HG03025 (cell line): ENCODE measurements around the gene NOL11.
"Not testable (repeated sequence)": the region's sequence is repeated elsewhere in the genome, so short reads cannot be mapped to it uniquely, and the experiment has no call there.

ENCODE experiments used
- ATAC-seq: cut with Tn5 transposase; IDR thresholded peaks from one replicate; pipeline ENCODE4 v1.9.1; 2021; ENCODE audit warnings: mild to moderate bottlenecking, moderate library complexity; ENCODE audit not compliant: unreplicated experiment, low FRiP score

Gene NOL11

DNA sequence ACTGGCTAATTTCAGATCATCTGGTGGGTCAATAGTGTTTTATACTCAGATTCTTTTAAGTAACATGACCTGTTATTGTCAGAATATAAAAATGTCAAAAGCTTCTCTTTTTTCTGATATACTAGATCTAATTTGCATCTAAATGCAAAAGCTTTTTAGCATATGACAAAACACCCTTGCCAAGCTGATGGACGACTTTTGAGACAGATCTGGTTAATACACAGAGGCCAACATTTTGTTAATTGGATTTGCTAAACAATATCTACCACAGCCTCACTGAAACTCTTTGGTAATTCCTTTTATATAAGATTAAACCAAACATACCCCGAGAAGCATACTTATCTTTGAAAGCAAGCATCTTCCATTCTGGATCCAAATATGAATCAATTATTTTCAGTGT is 10.3 kb upstream of the NOL11 start:
- no peak for ATAC-seq

DNA sequence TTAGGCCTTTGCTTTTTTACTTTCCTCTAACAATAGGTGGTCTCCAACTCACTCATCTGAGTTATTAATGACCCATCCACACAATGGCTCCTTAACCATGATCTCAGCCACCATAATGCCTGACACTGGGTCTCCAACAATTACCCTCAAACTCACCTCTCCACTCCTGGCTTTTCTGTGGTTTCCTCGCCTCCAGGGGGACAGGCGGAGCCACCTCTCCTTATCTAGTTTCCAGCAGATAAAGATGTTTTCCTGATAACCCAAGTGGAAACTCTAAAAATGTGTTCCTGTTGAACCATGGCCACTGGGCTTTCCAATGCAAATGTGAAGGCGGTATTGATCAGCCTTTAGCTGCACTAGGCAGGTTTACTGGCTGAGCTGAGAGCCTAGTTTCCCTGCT is 9.4 kb upstream of the NOL11 start:
- no peak for ATAC-seq

DNA sequence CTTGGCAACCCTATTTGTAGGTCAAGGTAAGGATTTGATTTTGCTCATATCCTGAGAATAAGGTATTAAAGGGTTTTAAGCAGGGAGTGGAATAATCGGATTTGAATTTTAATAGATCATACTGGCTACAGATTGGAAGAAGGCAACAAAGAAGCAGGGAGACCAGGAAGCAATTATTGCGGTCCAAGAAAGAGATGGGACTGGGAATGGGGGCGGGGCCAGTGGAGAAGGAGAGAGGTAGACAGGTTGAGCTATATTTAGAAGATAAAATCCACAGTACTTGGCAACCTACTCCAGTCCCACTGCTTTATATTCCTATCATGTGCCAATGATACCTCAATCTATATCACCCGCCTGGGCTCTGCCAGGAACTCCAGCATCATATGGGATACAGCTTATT is 5.8 kb upstream of the NOL11 start:
- ATAC-seq, result no peak

DNA sequence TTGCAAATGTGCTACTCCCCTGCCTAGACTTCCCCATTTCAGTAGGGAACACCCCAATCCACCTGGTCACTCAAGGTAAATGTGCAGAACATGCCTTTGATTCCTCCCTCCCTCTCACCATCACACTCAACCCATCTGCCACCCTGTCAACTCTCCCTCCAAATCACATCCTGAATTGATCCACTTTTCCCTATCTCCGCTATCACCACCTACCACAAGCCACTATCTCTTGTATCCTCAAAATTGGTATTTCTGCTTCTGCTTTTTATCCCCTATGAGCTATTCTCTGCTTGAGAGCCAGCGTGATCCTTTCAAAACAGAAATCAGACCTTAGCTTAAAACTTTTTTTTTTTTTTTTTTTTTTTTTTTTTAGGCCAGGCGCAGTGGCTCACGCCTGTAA is 5.4 kb upstream of the NOL11 start:
- ATAC-seq, result no peak

DNA sequence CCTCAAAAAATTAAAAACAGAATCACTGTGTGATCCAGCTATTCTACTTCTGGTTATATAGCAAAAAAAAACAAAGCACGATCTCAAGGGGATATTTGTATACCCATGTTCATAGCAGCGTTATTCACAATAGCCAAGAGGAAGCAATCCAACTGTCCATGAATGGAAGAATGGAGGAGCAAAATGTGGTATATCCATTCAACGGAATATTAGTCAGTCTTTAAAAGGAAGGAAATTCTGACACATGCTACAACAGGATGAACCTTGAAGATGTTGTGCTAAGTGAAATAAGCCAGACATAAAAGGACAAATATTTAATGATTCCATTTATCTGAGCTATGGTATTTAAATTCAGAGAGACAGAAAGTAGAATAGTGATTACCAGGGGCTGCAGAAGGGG is 4.6 kb upstream of the NOL11 start:
- ATAC-seq, result no peak

DNA sequence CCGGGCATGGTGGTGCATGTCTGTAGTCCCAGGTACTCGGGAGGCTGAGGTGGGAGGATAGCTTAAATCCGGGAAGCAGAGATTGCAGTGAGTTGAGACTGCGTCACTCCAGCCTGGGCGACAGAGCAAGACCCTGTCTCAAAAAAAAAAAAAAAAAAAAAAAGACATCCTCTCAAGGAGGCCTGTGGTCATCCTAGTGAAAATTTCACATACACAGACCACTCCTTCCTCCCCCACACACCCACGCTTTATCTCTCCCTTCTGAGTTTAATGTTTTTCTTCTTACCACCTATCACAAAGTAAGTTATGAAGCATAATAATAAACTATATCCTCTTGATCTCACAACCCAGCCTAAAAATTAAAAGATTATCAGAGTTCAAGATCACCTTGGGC is 1.3 kb upstream of the NOL11 start:
- ATAC-seq, result no peak

DNA sequence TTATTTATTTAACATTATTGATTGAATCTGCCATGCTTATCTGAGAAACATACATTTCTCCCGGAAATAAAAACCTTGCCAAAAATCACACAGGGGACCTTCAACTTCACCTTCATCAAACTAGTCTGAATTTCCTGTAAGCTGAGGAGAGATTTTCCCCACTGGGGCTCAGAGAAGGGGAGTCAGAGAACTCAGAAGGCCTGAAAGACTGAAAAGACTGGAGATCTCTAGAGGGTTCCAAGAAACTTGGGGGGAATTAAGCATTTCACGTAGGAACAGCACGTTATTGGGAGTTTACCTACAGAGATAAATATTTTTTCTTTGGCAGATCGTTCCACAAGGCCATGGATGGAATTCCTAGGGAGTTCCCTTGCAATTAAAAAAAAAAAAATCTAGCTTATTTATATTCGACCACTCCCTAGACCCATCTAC is 528 bp upstream of the NOL11 start:
- peak; percentile 10 for ATAC-seq

DNA sequence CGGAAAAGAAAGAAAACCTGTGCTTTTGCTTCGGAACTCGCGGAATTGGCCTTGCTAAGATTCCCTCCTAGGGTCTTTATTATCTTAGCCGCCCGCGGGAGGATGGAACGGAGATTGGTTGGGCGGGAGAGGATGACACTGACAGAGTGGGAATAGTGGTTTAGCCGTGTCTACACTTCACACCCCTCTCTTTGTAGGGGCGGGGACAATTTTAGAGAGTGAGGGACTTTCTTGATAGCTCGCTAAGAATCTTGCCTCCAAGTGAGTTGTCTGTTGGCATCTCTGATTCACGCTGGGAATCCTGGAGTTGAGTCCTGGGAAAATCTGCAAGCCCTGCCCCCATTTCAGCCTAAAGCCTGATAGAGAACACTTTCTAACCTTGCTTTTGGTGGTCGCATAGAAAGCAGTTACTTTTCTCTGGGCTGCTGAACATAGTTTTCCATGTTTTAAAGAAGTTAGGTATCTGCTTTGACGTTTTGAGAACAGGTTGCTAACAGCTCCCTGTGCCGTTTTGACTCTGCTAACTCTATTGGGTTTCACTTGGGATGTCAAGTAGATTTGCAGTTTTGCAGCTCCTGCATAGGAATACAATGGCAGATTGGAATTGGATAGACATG is 697 bp downstream of the NOL11 start:
- peak; percentile 15 for ATAC-seq

DNA sequence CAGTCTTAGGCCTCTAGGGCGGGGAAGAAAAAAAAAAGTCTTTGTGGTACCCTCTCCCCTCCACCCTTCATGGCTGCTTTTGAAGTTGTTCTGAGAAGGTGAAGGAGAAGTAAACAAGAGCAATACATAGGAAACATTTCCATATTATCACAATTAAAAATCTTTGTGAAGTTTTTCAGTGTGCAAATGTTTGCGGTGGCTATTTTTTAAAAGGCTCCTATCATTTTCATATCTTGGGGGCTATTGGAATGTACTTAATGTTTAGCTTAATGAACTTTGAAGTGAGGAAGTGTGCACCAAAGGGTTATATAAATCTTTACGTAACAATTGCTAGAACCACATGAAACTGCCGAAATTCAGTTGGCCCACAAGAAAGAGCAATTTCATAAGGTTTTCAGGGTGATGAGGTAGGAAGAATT is 7.6 kb downstream of the NOL11 start:
- ATAC-seq, result no peak

DNA sequence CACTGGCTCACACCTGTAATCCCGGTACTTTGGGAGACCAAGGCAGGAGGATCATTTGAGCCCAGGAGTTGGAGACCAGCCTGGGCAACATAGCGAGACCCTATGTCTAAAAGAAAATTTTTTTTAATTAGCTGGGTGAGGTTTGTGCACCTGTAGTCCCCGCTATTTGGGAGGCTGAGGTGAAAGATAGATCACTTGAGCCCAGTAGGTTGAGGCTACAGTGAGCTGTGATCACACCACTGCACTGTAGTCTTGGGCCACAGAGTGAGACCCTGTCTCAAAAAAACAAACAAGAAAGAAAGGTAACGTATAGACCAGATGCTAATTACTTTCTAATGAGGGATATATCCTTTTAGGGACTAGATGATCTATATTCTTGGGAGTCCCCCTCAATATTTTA is 8.1 kb downstream of the NOL11 start:
- ATAC-seq, result no peak

DNA sequence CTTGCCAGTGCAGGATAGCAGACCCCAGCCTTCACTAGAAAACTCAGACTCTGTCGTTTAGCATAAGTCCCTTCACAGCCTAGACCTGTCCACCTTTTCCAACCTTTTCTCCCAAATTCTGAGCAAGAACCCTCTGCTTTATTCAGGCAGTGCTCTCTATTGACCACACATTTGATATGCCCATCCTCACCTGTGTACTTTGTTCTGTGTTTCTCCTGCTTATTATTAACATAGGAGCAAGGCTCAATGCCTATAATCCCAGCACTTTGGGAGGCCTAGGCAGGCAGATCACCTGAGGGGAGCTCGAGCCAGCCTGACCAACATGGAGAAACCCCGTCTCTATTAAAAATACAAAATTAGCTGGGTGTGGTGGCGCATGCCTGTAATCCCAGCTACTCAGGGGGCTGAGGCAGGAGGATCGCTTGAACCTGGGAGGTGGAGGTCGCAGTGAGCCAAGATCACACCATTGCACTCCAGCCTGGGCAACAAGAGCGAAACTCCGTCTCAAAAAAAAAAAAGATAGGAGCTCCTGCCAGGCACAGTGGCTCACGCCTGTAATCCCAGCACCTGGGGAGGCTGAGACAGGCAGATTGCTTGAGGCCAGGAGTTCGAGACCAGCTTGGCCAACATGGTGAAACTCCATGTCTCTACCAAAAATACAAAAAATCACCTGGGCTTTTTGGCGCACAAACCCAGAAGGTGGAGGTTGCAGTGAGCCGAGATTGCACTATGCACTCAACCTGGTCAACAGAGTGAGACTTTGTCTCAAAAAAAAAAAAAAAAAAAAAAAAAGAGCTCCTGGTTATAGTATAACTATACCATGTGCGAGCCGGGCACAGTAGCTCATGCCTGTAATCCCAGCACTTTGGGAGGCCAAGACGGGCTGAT is 9.7 kb downstream of the NOL11 start:
- ATAC-seq, result not testable (repeated sequence)

DNA sequence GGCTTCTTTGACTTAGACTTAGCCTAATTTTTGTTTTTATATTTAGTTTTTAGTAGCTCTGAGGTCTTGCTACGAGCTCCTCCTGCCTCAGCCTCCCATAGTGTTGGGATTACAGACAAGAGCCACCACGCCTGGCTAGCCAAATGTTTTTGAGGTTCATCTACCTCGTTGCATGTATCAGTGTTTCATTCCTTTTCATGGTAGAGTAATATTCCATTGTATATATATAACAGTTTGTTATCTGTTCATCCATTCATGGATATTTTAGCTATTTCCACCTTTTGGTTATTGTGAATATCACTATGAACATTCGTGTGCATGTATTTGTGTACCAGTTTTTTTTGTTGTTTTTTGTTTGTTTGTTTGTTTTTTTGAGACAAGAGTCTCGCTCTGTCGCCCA is 12.2 kb downstream of the NOL11 start:
- no peak for ATAC-seq

DNA sequence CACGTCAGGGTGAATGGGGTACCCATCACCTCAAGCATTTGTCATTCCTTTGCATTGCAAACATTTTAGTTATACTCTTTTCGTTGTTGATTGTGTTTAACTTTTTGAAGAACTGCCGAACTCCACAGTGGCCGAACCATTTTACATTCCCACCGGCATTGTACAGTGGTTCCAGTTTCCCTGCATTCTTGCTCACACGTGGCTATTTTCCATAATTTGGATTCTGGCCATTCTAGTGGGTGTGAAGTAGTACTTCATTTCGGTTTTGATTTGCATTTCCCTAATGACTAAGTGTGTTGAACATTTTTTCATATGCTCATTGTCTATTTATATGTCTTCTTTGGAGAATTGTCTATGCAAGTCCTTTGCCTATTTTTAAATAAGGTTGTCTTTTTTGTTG is 13.0 kb downstream of the NOL11 start:
- no peak for ATAC-seq

DNA sequence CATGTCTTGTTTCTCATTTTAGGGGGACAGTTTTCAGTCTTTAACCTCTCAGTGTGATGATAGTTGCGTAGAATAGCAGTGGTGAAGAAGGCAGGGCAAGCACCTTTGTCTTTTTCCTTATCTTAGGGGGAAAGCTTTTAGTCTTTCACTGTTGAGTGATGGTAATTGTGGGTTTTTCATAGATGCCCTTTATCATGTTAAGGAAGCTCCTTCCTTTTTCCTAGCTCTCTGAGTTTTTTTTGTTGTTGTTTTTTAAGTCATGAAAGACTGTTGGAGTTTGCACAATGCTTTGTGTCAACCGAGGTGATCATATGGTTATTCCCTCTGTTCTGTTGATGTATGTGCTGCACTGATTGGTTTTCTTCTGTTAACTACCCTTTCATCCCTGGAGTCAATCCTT is 15.7 kb downstream of the NOL11 start:
- ATAC-seq, result no peak

DNA sequence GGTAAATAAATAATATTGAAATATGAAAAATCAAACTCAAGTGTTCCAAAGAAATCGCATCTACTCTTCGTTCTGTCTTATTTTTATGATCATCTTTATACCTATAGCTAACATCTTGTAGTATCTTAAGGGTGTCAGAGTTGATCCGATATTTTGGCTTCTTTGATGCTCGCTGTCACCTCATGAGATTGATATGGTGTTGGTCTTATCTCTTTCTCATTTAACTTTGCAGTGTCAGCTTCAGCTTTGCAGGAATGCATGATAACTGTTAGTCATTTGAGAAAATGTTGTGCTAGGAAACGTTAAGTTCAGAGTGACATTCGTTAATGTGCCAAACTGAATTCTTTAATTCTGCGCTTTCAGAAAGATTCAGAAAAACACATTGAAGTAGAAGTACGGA is 19.4 kb downstream of the NOL11 start:
- no peak for ATAC-seq

DNA sequence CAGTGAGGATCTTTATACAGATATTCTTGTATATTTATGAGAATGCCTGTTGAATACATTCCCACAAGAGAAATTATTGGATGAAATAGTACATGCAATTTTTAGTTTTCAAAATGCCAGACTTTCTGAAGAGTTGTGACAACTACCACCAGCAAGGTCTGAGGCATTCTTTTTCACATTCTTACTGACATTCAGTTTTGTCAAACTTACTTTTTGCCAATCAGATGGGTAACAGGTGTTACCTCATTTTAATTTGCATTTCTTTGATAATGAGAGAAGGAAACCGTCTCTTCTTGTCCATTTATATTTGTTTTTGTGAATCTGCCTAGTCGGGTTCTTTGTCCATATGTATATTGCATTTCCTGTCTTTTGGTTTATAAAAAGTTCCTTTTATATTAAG is 24.3 kb downstream of the NOL11 start:
- ATAC-seq, result no peak

DNA sequence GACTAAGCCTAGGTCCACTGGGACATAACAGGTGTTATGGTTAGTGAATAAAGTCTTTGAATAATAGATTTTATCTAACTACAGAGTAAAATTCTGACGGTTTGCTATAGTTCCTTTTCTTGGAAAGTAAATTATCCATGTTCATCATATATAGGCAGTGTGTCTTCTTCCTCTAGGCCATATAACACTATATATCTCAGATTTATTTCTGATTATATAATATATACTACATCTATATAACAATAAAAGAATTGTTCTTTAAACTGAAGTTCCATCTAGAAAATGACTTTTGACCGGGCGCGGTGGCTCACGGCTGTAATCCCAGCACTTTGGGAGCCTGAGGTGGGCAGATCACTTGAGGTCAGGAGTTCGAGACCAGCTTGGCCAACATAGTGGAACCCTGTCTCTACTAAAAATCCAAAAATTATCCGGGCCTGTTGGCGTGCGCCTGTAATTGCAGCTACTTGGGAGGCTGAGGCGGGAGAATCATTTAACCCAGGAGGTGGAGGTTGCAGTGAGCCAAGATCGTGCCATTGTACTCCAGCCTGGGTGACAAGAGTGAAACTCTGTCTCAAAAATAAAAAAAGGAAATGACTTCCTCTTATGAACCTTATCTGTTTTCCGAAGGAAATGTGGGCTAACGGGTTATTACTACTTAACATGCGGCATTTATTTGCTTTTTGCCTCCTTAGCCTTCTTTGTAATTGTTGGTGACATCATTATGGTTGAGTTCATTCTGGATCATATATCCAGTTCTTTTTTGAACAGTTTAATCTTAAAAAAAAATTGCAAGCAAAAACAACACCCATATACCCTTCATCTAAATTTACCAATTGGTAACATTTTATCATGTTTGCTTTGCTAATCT is 29.2 kb downstream of the NOL11 start:
- no peak for ATAC-seq

DNA sequence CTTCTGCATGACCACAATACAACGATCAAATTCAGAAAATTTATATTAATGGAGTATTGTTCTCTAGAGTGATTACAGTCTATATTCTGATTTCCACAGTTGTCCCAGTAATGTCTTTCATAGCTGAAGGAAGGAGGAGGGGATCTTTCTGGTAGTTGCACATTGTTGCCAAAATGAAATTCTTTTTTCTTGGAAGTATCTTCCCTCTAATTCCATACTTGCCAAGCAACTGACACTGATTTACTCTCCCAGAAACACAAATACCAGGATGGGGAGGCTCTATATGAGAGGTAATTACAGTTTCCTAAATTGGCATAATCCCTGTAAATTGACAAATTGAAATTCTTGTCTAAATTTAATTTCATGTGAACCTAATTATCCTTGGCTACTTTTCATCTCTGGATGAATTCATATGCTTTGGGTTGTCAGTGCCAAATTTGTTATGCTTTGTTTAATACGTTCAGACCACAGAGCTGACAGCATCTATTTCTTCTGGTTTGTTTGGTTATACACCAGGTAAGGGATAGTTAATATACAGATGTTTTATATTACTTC is 30.0 kb downstream of the NOL11 start:
- no peak for ATAC-seq

DNA sequence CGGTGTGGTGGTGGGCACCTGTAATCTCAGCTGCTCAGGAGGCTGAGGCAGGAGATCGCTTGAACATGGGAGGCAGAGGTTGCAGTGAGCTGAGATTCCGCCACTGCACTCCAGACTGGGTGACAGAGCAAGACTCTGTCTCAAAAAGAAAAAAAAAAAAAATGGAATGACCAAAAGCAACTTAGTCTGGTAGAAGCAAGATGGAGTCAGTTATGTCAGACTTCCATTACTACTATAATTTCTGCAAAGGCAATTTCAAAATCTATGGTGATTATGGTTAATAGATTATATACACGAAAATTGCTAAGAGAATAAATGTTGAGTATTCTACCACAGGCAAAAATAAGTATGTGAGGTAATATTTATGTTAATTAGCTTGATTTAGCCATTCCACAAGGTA is 32.3 kb downstream of the NOL11 start:
- ATAC-seq, result no peak

DNA sequence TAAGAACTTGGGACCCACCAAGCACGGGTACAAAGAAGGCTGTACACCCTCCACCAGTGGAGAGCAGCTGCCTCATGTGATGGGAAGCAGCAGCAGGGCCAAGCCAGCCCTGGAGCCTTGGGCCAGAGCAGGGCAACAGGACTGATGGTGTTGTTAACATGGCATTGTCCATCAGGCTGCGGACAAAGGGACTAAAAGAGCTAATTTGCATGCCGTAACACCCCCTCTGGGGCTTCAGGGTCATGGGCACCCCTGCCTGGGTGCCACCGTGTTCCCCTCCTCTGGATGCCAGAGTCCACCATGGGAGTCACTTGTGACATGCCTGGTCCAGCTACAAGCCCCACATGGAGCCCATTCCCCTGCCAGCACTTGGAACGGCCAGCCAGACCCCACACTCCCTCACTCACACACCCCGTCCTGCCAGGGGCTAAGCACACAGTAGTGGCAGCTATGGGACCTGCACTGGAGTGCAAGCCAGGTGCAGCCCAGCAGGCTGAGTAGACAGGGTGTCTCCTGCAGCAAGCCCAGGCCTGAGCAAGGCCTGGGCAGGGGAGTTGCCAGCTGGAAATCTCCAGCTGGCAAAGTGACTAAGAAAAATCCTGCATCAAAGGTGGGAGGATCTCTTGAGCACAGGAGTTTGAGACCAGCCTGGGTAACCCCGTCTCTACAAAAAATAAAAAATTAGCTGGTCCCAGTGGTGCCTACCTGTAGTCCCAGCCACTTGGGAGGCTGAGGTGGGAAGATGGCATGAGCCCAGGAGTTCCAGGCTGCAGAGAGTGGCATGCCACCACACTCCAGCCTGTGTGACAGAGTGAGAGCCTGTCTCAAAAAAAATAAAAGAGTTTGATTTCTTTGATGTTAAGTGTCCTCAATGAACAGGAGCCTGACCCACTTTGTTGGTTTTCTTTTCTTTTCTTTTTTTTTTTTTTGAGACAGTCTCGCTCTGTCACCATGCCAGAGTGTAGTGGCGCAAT is 33.7 kb downstream of the NOL11 start:
- ATAC-seq, result no peak
